ENCODE data around the gene AUTS2.

GRCh38 chr7:69699931-69700330 lies 101.7 kb downstream of the AUTS2 start:
- TF ChIP-seq CTCF (conservative IDR thresholded peaks at IDR 0.05; ENCODE audit: low read length) (no peak), EZH2phosphoT487 (IDR thresholded peaks at IDR 0.05; ENCODE audit: borderline replicate concordance) (no peak)
